HG03575 (cell line): ENCODE data around the gene BLCAP.
"Not testable (repeated sequence)": the region's sequence is repeated elsewhere in the genome, so short reads cannot be mapped to it uniquely, and the experiment has no call there.

Experiments
- ATAC-seq: cut with Tn5 transposase; IDR thresholded peaks from one replicate; pipeline ENCODE4 v1.9.1; 2021; ENCODE audit not compliant: unreplicated experiment, insufficient number of reproducible peaks, low FRiP score; ENCODE audit errors: extremely low read depth

Gene BLCAP

DNA sequence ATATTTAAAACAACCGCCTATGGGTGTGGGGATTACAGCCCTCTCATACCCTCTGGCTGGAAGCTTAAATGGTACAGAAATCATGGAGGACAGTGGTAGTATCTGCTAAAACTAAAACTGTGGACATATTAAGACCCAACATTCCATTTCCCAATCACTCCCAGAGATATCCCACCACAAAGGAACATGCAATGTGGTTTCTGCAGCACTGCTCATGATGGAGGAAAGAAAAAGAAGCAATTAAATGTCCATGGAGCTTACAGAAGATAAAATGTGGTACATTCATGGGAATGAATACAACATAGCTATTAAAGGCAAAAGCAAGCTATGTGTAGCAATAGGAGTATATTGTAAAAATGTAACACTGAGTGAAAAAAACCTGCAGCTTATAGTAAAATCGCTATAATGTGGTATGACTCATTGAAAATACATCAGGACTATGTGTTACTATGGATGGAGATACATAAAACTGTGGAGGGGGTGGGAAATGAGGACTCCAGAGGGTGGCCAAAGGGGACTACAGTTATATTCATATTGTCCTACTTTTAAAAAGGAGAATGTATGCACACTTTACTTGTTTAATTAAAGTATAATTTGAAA, 29.5 kb downstream of the BLCAP start:
- ATAC-seq: no peak

DNA sequence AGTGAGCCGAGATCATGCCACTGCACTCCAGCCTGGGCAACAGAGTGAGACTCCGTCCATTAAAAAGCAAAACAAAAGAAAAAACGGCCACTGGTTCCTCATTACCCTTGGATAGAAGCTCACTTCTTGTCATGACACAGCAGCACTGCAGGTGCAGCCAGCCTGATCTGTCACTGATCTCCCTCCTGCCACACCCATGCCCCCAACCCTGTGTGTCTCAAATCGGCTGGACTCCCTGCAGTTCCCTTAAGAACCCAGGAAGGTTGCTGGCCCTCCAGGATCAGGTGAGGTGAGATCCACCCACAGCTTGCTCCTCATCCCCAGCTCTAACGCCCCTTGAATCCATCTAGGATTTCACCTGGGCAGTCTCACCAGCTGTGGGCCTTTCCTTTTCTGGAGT, 32.9 kb downstream of the BLCAP start:
- no peak for ATAC-seq

DNA sequence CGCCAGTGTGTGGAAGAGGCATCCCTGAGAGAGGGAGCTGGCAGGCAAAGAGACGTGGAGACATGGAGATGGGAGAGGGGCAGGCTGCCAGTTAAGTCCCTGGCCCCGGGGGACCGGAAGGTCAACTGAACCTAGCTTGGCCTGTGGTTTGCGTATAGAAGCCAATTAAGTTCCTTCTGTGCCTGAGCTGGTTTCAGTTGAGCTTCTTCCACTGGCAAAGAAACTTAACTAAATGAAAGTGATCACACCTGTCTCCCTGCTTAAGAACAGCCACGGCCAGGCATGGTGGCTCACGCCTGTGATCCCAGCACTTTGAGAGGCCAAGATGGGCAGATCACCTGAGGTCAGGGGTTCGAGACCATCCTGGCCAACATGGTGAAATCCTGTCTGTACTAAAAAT, 33.4 kb downstream of the BLCAP start:
- ATAC-seq: no peak

DNA sequence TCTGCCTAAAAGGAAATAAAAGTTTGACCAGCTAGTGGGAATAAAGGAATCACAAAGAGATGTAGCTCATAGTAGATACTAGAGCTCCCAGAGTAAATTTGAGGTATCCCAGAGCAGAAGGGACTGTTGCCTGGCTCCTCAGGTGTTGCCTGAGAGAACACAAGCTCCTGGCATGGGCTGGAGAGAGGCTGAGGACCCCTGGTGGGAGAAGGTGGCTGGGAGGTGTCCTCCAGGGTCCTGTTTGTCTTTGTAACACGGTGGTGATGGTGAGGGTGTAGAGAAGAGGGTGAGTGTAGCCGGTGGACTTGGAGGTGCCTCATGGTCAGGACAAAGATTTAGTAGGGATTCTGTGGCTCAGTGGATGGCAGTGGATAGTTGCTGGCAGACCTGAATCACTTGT, 34.7 kb downstream of the BLCAP start:
- no peak for ATAC-seq

DNA sequence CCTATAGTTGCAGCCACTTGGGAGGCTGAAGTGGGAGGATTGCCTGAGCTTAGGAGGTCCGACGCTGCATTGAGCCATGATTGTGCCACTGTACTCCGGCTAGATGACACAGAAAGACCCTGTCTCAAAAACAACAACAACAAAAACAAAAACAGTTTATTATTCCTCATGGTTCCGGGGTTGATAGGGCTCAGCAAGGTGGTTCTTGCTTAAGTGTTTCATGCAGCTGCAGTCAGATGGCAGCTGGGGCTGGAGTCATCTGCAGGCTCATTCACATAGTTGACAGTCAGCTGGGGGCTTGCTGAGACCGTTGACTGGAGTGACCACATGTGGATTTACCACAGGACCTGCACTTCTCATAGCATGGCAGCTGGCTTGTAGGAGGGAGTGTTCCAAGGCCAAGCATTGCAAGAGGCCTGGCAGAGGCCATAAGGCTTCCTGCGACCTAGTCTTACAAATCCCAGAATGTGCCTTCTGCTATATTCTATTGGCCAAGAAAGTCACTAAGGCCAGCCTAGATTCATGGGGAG, 35.5 kb downstream of the BLCAP start:
- no peak for ATAC-seq

DNA sequence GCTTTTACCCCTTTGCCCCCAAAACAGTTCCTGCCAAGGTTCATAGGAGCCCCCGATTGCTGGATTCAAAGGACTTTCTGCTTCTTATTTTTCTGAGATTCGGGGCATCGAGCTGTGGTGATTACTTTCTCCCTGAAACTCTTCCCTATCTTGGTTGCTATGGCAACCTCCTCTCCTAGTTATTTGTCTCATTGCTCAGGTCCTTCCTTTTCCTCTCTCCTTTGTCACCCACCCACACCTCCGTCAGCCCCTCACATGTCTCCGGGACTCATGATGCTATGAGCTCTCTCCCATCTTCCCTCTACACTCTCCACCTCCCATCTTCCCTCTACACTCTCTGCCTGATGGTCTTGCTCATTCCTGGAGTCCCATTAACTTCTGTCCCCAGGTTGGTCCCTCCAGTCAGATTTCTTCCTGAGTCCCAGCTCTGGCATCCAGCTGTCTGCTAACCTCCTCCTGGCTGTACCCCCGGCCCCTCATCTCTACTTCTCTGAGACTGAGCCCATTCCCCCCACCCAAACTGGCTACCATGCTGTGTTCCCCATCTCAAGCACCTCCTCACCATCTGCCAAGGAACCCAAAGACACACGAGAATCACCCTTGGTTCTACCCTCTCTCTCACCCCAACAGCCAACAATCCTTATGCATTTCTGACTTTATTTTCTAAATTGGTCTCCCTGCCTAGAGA, 36.9 kb downstream of the BLCAP start:
- no peak for ATAC-seq

DNA sequence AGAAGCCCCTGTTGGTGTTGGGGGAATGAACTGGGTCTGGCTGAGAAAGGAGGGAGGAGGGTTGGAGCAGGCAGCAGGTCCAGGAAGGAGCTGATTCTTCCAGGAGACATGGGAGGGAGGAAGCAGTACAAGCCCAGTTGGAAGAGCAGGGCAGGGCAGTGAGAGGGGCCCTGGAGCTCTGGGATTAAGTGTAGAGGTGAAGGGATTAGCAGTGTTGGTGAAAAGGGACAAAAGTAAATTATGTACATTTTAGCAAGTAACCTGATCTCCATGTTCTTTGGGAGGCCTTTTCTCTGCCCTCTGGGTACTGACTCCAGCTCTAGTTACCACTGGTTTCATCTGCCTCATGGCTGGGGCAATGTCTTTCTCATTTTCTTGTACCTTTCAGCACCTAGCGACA, 41.5 kb downstream of the BLCAP start:
- not testable (repeated sequence) for ATAC-seq

DNA sequence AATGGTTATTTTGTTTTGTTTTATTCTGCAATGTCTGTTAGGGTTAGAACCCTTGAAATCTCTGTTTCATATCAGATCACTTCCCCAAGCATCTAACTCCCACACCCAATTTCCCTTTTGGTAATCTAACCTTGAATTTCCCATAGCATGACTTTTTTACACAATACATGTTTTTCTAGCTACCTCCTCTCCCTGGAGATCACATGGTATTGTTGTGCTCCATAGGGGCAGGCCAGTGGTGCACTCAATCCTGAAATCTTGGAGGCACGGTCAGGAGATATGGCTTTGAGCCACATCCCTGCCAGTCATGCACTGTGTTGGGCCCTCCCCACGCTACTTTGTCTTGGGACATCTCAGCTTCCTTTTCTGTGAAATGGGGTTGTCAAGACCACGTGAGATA, 43.3 kb downstream of the BLCAP start:
- no peak for ATAC-seq

DNA sequence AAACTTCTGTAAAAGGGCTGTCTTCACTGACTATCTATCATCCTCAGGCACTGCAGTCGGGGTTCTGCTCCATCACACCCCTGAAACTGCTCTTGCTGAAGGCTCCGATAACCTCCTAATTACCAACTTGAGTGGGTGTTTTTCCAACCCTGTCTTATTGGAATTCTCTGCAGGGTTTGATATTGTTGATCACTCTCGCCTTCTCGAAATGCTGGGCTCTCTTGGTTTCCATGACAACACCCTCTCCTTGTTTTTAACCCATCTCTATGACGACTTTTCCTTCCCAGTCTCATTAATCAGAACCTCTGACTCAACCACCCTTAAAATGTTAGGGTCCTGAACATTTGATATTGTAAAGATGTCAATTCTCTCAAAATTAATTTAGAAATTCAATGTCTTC, 46.1 kb downstream of the BLCAP start:
- ATAC-seq: no peak

DNA sequence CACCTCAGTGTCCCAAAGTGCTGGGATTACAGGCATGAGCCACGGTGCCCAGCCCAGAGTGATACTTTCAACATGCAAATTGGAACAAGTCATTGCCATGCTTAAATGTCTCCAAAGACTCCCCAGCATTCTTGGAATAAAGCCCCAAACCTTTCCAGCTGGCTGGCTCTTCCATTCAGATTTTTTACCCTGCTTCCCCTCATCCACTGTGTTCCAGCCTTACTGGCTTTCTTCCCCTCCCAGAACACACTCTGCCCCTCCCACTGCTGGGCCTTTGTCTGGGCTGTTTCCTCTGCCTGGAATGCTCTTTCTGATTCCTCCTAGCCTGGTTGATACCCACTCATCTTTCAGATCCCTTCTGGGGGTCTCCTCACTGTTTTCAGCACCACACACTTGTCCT, 46.8 kb downstream of the BLCAP start:
- no peak for ATAC-seq

DNA sequence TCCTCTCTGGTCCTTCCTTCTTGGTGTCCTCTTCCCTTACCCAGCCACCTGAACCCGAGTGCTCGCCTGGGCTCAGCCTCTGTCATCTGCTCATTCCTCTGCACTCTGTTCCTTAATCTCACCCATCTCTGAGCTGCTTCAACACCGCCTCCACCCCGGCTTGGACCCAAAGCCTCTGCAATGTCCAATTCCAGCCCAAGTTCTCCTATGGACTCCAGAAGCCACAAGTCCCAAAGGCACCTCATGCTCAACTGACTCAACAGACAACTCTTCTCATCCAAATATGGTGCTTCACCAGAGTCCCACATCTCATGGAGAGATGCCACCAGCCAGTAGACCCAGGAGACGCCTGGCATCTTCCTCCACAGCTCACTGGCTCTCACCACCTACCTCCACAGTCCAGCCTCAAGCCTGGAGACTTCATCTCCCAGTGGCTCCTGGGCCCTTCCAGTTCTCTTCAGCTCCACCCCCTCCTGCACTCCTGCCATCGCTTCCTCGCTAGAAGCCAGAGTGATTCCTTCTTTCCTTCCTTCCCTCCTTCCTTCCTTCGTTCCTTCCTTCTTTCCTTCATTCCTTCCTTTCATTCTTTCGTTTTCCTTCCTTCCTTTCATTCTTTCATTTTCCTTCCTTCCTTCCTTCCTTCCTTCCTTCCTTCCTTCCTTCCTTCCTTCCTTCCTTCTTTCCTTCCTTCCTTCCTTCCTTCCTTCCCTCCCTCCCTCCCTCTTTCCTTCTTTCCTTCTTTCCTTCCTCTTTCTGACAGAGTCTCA, 47.6 kb downstream of the BLCAP start:
- ATAC-seq: no peak

DNA sequence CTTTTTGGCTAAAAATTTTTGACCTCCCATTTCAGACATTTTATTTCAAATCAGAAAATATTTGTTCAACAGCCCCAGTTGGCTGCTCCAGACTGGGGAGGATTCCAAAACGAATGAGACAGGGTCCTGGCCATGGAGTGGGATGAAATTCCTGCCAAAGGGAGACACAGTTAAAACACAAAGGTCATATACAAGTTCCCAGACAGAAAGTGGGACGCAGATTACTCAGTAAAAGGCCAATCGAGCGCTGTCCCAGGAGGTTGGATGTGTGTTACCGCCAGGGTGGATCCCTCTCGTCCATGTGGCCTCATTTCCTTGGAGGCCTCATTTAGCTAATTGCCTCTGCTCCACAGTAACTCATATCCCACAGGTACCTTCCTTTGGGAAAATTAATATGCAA, 48.4 kb downstream of the BLCAP start:
- ATAC-seq: no peak

DNA sequence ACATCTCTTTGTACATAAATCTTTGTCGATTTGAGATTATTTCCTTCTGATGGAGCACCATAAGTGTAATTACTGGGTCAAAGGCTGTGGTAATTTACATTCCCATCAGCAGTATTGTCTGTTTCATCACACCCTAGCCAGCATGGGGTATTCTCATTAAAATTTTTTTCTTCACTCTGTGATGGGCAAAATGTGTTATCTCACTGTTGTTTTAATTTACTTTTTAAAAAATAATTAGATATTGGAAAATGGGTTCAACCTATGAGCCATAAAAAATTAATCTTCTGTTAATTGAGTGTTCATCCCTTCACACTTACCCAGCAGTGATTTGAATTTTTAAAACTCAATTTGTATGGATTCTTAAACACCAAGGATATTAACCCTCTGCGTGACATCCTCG, 50.6 kb downstream of the BLCAP start:
- ATAC-seq: no peak

DNA sequence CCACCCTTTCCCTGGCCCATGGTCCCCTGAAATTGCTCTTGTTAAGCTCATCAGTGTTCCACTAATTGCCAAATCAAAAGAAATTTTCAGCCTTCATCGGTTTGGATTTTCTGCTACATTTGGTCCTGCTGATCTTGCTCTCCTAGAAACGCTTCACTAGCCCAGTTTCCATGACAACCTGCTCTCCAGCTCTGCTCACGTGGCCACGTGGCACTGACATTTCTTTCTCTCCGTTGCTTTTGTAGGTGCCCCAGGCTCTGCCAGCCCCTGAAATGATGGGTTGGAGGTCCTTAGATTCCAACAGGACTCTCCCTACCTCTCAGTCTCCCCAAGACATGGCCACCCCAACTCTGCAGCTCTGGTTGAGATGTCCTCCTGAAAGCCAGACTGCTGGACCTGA, 52.4 kb downstream of the BLCAP start:
- ATAC-seq: no peak

DNA sequence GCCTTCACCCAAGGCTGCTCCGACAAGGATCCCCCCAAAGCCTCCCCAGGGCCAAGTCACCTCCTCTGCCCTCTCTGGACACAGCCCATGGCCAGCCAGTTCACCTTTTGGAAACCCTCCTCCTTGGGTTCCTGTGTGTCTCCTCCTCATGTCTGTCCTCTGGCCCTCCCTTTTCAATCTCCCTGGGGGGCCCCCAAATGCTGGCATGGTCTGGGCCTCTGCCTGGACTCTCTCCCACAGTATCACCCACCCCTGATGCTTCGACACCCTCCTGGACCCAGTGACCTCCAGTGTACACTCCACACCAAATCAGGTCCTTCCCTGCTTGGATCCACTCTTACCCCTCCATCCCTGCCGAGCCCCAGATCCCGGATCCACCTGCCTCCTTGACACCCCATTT, 53.3 kb downstream of the BLCAP start:
- no peak for ATAC-seq

DNA sequence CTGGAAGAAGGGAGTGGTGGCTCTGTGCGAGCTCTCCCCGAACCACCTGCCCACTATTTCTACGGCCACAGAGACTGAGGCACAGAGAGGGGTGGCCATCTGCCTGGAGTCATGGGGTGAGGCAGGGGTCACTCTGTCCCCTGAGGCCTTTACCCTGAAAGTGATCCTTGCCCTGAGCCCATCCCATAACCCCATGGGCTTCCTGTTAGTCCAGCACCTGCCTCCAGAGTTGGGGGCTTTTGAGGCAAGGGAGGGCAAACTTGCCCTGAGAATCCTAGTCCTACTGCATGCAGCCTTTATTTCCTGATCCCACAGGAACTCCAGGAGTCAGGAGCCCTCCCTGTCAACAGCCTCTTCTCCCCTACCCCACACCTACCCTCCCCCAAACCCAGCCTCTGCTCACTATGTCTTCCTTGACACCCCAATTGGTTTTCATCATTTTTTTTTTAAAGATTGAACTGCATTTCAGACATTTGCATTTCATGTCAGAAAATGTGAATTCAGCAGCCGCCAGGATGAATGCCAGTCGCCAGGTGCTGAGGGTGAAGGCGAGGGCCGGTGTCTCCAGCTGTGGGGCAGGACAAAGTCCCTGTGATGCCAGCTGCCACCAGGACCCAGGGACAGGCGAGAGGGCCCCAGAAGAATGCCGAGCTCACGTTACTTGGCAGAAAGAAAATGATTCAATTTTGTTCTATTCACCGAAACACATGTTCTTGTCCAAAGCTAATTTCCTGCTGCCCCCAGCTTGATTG, 54.3 kb downstream of the BLCAP start:
- no peak for ATAC-seq

DNA sequence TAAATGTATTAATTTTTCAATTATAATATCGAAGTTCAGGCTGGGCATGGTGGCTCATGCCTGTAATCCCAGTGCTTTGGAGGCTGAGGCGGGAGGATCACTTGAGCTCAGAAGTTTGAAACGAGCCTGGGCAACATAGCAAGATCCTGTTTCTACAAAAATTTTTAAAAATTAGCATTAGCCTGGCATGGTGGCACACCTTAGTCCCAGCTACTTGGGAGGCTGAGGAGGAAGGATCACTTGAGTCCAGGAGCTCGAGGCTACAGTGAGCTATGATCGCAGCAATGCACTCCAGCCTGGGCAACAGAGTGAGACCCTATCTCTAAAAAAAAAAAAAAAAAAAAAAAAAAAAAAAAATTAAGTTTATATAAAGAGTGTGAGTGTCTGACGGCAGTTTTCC, 55.2 kb downstream of the BLCAP start:
- not testable (repeated sequence) for ATAC-seq

DNA sequence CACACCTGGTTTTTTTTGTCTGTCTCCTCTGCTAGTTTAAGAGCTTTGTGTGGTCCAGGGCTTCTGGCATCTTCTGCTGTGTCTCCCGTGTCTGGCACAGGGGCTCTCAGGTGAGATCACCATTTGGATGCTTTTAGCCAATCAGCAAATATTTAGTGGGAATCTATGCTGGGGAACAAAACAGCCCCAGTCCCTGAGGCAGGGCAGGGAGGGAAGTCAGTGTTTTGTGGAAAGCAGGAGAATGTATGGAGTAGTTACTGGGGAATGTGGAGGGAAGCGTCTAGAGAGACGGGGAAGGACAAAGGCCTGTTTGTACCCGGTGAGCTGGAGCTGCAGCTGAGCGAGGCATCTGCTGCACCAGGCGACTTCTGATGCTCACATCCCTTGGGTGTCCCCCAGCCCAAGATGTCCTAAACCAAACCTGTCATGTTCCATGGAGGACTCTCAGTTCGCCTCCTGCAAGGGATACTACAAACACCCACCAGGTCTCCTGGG, 55.9 kb downstream of the BLCAP start:
- no peak for ATAC-seq

DNA sequence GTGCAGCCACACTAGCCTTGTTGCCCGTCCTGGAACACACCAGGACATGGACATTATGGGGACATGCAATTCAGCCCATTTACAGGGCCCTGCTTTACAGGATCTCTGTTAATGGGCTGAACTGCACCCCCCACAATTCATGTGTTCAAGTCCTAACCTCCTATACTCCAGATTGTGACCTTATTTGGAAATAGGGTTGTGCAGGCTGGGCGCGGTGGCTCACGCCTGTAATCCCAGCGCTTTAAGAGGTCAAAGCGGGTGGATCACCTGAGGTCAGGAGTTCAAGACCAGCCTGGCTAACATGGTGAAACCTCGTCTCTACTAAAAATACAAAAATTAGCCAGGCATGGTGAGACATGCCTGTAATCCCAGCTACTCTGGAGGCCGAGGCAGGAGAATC, 57.5 kb downstream of the BLCAP start:
- ATAC-seq: not testable (repeated sequence)
